GM12878 (cell line): Measurements from ENCODE around the gene NPHP1.
"Not testable (repeated sequence)": the region's sequence is repeated elsewhere in the genome, so short reads cannot be mapped to it uniquely, and the experiment has no call there.

Experiments
- MTA2 ChIP-seq: fragments of 450-650 bp; IDR thresholded peaks from 2 replicates; pipeline ENCODE4 v1.6.1; 2016; ENCODE audit warnings: low read depth, mild to moderate bottlenecking, moderate library complexity
- RAD21 ChIP-seq: IDR thresholded peaks from 2 replicates; pipeline ENCODE4 v1.6.1; 2011; ENCODE audit warnings: mild to moderate bottlenecking, low read depth, low read length, moderate library complexity; ENCODE audit not compliant: insufficient read depth
- TF ChIP-seq, protein P1 (sequence below), 3 experiments: IDR thresholded peaks in 2 of 3; conservative IDR thresholded peaks in 1 of 3; 2 replicates each; pipeline ENCODE4 v1.5.1; 2011; ENCODE audit warnings: low read depth in 3 of 3, low read length in 3 of 3, mild to moderate bottlenecking in 3 of 3, control low read depth in 2 of 3, moderate library complexity in 2 of 3, inconsistent platforms in 1 of 3, mixed read lengths in 1 of 3; ENCODE audit not compliant: control insufficient read depth in 2 of 3, insufficient read depth in 1 of 3; ENCODE audit errors: extremely low read depth in 1 of 3

DNA sequence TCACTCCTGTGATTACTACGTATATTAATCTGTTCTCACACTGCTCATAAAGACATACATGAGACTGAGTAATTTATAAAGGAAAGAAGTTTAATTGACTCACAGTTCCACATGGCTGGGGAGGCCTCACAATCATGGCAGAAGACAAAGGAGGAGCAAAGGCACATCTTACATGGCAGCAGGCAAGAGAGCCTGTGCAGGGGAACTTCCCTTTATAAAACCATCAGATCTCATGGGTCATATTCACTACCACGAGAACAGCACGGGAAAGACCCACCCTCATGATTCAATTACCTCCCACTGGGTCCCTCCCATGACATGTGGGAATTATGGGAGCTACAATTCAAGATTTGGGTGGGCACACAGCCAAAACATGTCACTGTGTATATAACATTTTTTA, 8.7 kb upstream of the NPHP1 start:
- not testable (repeated sequence) for TF ChIP-seq MTA2, RAD21
- TF ChIP-seq, protein P1, sequence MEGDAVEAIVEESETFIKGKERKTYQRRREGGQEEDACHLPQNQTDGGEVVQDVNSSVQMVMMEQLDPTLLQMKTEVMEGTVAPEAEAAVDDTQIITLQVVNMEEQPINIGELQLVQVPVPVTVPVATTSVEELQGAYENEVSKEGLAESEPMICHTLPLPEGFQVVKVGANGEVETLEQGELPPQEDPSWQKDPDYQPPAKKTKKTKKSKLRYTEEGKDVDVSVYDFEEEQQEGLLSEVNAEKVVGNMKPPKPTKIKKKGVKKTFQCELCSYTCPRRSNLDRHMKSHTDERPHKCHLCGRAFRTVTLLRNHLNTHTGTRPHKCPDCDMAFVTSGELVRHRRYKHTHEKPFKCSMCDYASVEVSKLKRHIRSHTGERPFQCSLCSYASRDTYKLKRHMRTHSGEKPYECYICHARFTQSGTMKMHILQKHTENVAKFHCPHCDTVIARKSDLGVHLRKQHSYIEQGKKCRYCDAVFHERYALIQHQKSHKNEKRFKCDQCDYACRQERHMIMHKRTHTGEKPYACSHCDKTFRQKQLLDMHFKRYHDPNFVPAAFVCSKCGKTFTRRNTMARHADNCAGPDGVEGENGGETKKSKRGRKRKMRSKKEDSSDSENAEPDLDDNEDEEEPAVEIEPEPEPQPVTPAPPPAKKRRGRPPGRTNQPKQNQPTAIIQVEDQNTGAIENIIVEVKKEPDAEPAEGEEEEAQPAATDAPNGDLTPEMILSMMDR (IDR thresholded peaks at IDR 0.05 in 2 of 3, conservative IDR thresholded peaks at IDR 0.05 in 1 of 3; ENCODE audit: control insufficient read depth in 2 of 3, extremely low read depth in 1 of 3, insufficient read depth in 1 of 3, low read depth in 3 of 3, low read length in 3 of 3), result not testable (repeated sequence)
